Colonic mucosa (tissue), 4 donors: ENCODE results near the gene BMP5. TPM values are rescaled to one million over a fixed set of nuclear protein-coding genes. Genes with fewer than 3 reads are reported as not detected.
A peak's percentile ranks its signal among the peaks of the same experiment; 100 is the strongest.

Experiments
- DNase-seq: peaks from one replicate; pipeline ENCODE4 v3.0.0-alpha.2; 2020
- H3K27ac ChIP-seq: fragments of 200-600 bp; one replicate; pipeline ENCODE4 v1.8.0; 2021
- H3K27me3 ChIP-seq: fragments of 200-600 bp; one replicate; pipeline ENCODE4 v1.8.0; 2021
- H3K36me3 ChIP-seq: fragments of 200-600 bp; one replicate; pipeline ENCODE4 v1.8.0; 2021
- H3K4me1 ChIP-seq: fragments of 200-600 bp; one replicate; pipeline ENCODE4 v1.8.0; 2021; ENCODE audit warnings: mild to moderate bottlenecking
- H3K4me3 ChIP-seq: fragments of 200-600 bp; one replicate; pipeline ENCODE4 v1.8.0; 2021
- H3K9ac ChIP-seq, 2 donors: one replicate each; pipeline ENCODE4 v1.7.0; 2013; ENCODE audit warnings: control low read depth in 2 of 2, low read depth in 2 of 2, low read length in 2 of 2
- H3K9me3 ChIP-seq: fragments of 200-600 bp; one replicate; pipeline ENCODE4 v1.8.0; 2021
- intact Hi-C: fragments of 100-400 bp; cut with DNase I; formaldehyde crosslinking; loops from one replicate; pipeline ENCODE4 v1.14.1; 2022
- total RNA-seq, 2 donors: library from RNA; stranded (reverse); fragmentation: NEBNext Ultra II Directional in 1 of 2; extraction: Animal tissue kit (Norgen Biotek cat#: 25700) in 1 of 2; gene quantifications; one replicate each; pipeline ENCODE4 v1.2.1, GENCODE V29; 2021
- TF ChIP-seq, protein P1 (sequence below): fragments of 200-600 bp; IDR thresholded peaks from one replicate; pipeline ENCODE4 v1.8.0; 2022; ENCODE audit warnings: antibody characterized with exemption, mild to moderate bottlenecking
- donor health status: healthy.
- donor health status: DM: no; HTN: no; CAD: no.
- donor health status: DM: no; HTN: no; CAD: no.

BMP5 gene
- total RNA-seq, 2 donors from 2014 or later: 2.4 to 3.2 TPM

DNA sequence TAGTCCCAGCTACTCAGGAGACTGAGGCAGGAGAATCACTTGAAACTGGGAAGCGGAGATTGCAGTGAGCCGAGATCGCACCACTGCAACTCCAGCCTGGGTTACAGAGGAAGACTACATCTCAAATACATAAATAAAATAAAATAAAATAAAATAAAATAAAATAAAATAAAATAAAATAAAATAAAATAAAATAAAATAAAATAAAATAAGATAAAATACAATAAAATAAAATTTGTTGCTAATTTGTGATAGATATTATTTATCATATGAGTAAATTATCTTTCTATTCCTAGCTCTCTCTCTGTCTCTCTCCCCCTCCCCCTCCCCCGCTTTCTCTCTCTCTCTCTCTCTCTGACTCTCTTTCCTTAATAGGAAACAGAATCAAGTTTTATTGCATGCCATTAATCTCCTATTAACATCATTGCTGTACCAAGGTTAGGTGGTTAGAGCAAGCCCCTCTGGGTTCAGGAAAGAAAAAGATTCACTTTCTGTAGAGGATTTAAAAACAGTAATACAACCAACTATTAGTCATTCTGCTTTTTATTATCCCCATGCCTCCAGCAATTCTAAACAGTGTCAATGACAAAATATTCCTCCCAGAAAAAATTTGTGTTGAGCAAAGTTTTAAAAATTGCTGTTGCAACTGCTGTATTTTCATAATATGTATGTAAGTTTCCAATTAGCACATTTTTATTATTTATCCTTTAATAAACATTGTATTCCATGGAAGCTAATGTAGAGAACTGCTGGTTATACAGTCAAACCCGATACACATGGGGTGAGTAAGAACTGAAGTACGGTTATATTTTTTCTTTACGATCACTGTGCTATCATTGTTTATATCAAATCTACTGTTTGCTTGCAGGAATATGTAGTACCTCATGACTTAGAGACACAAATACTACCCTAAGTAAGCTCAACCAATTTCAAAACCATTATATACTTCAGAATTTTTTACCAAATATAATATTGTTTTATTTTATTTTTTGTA is 22.1 kb downstream of the BMP5 start:
- Histone ChIP-seq H3K27ac (no peak overlapping the region), H3K9ac (no peak overlapping the region), H3K4me1 (no peaks in the 10 kb centered on the region), H3K4me3 (no peak overlapping the region), H3K36me3 (no peaks in the 10 kb centered on the region), H3K9me3 (no peaks in the 10 kb centered on the region), H3K27me3 (no peaks in the 10 kb centered on the region)
- DNase-seq: no peak
- intact Hi-C loops: no loop called here
- TF ChIP-seq, protein P1, sequence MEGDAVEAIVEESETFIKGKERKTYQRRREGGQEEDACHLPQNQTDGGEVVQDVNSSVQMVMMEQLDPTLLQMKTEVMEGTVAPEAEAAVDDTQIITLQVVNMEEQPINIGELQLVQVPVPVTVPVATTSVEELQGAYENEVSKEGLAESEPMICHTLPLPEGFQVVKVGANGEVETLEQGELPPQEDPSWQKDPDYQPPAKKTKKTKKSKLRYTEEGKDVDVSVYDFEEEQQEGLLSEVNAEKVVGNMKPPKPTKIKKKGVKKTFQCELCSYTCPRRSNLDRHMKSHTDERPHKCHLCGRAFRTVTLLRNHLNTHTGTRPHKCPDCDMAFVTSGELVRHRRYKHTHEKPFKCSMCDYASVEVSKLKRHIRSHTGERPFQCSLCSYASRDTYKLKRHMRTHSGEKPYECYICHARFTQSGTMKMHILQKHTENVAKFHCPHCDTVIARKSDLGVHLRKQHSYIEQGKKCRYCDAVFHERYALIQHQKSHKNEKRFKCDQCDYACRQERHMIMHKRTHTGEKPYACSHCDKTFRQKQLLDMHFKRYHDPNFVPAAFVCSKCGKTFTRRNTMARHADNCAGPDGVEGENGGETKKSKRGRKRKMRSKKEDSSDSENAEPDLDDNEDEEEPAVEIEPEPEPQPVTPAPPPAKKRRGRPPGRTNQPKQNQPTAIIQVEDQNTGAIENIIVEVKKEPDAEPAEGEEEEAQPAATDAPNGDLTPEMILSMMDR: no peak

DNA sequence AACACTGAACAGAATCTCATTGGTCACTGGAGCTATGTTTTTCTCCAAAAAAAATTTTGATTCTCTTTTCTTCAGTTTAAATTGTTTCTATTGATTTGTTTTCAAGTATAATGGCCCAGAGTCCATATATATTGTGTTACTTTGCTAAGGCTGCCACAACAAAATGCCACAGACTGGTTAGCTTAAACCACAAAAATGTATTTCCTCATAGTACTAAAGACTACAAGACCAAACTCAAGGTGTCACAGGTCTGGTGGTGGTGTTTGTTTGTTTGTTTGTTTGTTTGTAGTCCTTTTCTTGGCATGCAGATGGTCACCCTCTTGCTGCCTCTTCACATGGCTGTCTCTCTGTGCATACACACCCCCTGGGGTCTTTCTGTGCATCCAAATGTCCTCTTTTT is 34.0 kb downstream of the BMP5 start:
- no peaks in the 10 kb centered on the region for H3K9me3 ChIP-seq
- no peak for DNase-seq
- no peak overlapping the region for H3K27ac ChIP-seq
- no peaks in the 10 kb centered on the region for H3K36me3 ChIP-seq
- no peak overlapping the region for H3K9ac ChIP-seq
- no peak overlapping the region for H3K4me3 ChIP-seq
- intact Hi-C loops: no loop called here
- H3K27me3 ChIP-seq: no peaks in the 10 kb centered on the region
- TF ChIP-seq, protein P1: no peak
- H3K4me1 ChIP-seq: no peaks in the 10 kb centered on the region

DNA sequence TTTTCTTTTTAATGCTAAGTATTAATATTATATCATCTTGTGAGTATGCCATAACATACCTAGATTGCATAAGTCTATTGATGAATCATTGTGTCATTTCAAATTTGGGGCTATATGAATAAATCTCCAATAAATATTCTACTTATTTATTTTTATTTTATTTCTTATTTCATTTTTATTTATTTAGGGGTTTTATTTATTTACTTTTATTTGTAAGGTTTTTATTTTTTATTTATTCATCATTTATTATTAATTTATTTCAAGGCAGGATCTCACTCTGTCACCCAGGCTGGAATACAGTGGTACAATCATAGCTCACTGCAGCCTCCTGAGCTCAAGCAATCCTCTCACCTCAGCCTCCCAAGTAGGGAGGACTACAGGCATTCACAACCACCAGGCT is 36.3 kb downstream of the BMP5 start:
- H3K4me3 ChIP-seq: no peak overlapping the region
- no peaks in the 10 kb centered on the region for H3K4me1 ChIP-seq
- DNase-seq: no peak
- no peaks in the 10 kb centered on the region for H3K27me3 ChIP-seq
- no peaks in the 10 kb centered on the region for H3K36me3 ChIP-seq
- no peaks in the 10 kb centered on the region for H3K9me3 ChIP-seq
- no peak overlapping the region for H3K27ac ChIP-seq
- H3K9ac ChIP-seq: no peak overlapping the region
- TF ChIP-seq, protein P1: no peak
- intact Hi-C loops: no loop called here

DNA sequence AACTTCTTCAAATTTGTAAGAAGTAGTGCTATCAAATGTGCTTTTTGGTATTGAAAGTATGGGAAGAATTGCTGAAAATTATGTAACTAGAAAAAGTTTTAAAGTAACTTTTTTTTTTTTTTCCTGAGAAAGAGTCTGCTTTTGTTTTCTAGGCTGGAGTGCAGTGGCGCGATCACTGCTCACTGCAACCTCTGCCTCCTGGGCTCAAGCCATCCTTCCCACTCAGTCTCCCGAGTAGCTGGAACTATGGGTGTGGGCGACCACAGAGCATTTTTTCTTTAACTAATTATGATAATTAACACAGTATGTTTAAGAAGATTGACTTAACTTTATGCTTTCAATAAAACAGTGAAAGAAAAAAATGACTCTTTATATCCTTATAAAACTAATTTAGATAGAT is 38.4 kb downstream of the BMP5 start:
- Histone ChIP-seq H3K4me1 (no peaks in the 10 kb centered on the region), H3K27ac (no peak overlapping the region), H3K9ac (no peak overlapping the region), H3K27me3 (no peaks in the 10 kb centered on the region), H3K36me3 (no peaks in the 10 kb centered on the region), H3K4me3 (no peak overlapping the region), H3K9me3 (no peaks in the 10 kb centered on the region)
- TF ChIP-seq, protein P1: no peak
- intact Hi-C loops: no loop called here
- no peak for DNase-seq

DNA sequence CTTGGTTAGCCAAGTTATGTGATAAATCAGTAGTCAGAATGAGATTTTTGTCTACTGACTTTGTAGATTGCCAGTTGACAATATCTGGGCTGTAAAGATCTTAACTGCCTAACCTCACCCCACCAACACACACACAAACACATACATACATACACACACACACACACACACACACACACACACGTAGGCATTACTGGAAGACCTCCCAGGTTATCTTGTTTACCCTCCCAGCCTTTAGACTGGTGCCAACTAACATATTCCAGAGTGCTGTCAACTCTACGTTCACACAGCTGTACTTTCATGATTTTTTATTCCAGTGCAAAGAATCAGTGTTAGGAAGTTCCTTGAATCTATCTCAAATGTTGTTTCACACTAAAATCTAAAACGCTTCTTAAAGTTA is 38.9 kb downstream of the BMP5 start:
- no peak overlapping the region for H3K4me3 ChIP-seq
- H3K36me3 ChIP-seq: no peaks in the 10 kb centered on the region
- H3K27ac ChIP-seq: no peak overlapping the region
- peak; percentile 29 for DNase-seq
- intact Hi-C loops: no loop called here
- no peak overlapping the region for H3K9ac ChIP-seq
- no peaks in the 10 kb centered on the region for H3K4me1 ChIP-seq
- H3K27me3 ChIP-seq: no peaks in the 10 kb centered on the region
- no peaks in the 10 kb centered on the region for H3K9me3 ChIP-seq
- TF ChIP-seq, protein P1: no peak
